Liver (tissue), 10 donors: ENCODE results near the gene EEFSEC. TPM values are rescaled to one million over a fixed set of nuclear protein-coding genes. Genes with fewer than 3 reads are reported as not detected.

Experiments
- DNase-seq: peaks from one replicate; pipeline ENCODE4 v3.0.0-alpha.2; 2017; ENCODE audit warnings: low spot score
- H3K27ac ChIP-seq, 2 donors: one replicate each; pipeline ENCODE4 v1.7.0; 2013; ENCODE audit warnings: inconsistent platforms in 2 of 2, low read length in 2 of 2, control low read depth in 1 of 2, low read depth in 1 of 2, mild to moderate bottlenecking in 1 of 2
- H3K27me3 ChIP-seq, 4 donors: one replicate each; pipeline versions ENCODE4 v1.6.1 to v1.7.0; 2013; ENCODE audit warnings: low read length in 3 of 4, inconsistent platforms in 1 of 4, mild to moderate bottlenecking in 1 of 4, moderate library complexity in 1 of 4; ENCODE audit not compliant: control insufficient read depth in 4 of 4, insufficient read depth in 4 of 4
- H3K36me3 ChIP-seq, 4 donors: one replicate each; pipeline versions ENCODE4 v1.6.1 to v1.7.0; 2013; ENCODE audit warnings: low read length in 3 of 4, mild to moderate bottlenecking in 3 of 4, low read depth in 1 of 4, moderate library complexity in 1 of 4; ENCODE audit not compliant: control insufficient read depth in 4 of 4, insufficient read depth in 3 of 4
- H3K4me1 ChIP-seq, 4 donors: one replicate each; pipeline versions ENCODE4 v1.6.1 to v1.7.0; 2013; ENCODE audit warnings: low read length in 3 of 4, mild to moderate bottlenecking in 3 of 4, moderate library complexity in 1 of 4; ENCODE audit not compliant: control insufficient read depth in 4 of 4, insufficient read depth in 4 of 4
- H3K4me3 ChIP-seq, 3 donors: one replicate each; pipeline versions ENCODE4 v1.6.1 to v1.7.0; 2013; ENCODE audit warnings: low read length in 3 of 3, control low read depth in 1 of 3, low read depth in 1 of 3, mild to moderate bottlenecking in 1 of 3
- H3K9ac ChIP-seq, 2 donors: one replicate each; pipeline ENCODE4 v1.7.0; 2013; ENCODE audit warnings: low read length in 2 of 2, mild to moderate bottlenecking in 2 of 2, moderate library complexity in 2 of 2, control low read depth in 1 of 2, low read depth in 1 of 2
- H3K9me3 ChIP-seq, 4 donors: one replicate each; pipeline versions ENCODE4 v1.6.1 to v1.7.0; 2013; ENCODE audit warnings: low read length in 3 of 4; ENCODE audit not compliant: control insufficient read depth in 4 of 4
- GABPA ChIP-seq, 2 donors: IDR thresholded peaks in 1 of 2; conservative IDR thresholded peaks in 1 of 2; 2 replicates each; pipeline ENCODE4 v1.6.1; 2016; ENCODE audit warnings: antibody characterized with exemption in 2 of 2, mild to moderate bottlenecking in 1 of 2, moderate library complexity in 1 of 2
- HNF4A ChIP-seq, 2 donors: conservative IDR thresholded peaks; 2 replicates each; pipeline ENCODE4 v1.6.1; 2016; ENCODE audit warnings: antibody characterized with exemption in 2 of 2, mild to moderate bottlenecking in 2 of 2
- HNF4G ChIP-seq: IDR thresholded peaks from 2 replicates; pipeline ENCODE4 v1.6.1; 2016; ENCODE audit warnings: antibody characterized with exemption
- JUND ChIP-seq, 2 donors: IDR thresholded peaks; 2 replicates each; pipeline ENCODE4 v1.6.1; 2016; ENCODE audit warnings: antibody characterized with exemption in 2 of 2
- TAF1 ChIP-seq: conservative IDR thresholded peaks from 2 replicates; pipeline ENCODE4 v1.6.1; 2016; ENCODE audit warnings: antibody characterized with exemption, mild to moderate bottlenecking
- WGBS: extraction: QIAGEN DNeasy Blood & Tissue Kit; methylation state at CpG from one replicate; pipeline ENCODE4 v1.1.7; 2013; 5-methylcytosine and 5-hydroxymethylcytosine counted together
- polyA plus RNA-seq, 2 donors: library from polyadenylated mRNA; stranded (reverse) in 1 of 2; unstranded in 1 of 2; fragments of 200-250 nt in 1 of 2; fragments of >200 nt in 1 of 2; fragmentation: Nextera tagmentation in 1 of 2; extraction: Ambion mirVana in 1 of 2; gene quantifications; one replicate each; pipeline versions ENCODE4 v1.2.1 to v1.2.3, GENCODE V29; 2013 to 2015
- small RNA-seq: library from RNA; depleted of rRNA; stranded (forward); fragments of <200 nt; gene quantifications from one replicate; pipeline ENCODE3, GENCODE V24; 2014
- total RNA-seq, 2 donors: library from RNA; depleted of rRNA; stranded (reverse); fragments of >200 nt; gene quantifications; one replicate each; pipeline ENCODE4 v1.2.3, GENCODE V29; 2014
- TF ChIP-seq, protein P1 (sequence below): IDR thresholded peaks from 2 replicates; pipeline ENCODE4 v1.6.1; 2016; ENCODE audit warnings: antibody characterized with exemption, mild to moderate bottlenecking
- TF ChIP-seq, protein P2 (sequence below): IDR thresholded peaks from 2 replicates; pipeline ENCODE4 v1.6.1; 2016; ENCODE audit warnings: antibody characterized with exemption
- TF ChIP-seq, protein P3 (sequence below): IDR thresholded peaks from 2 replicates; pipeline ENCODE4 v1.6.1; 2016; ENCODE audit warnings: antibody characterized with exemption
- TF ChIP-seq, protein P4 (sequence below): IDR thresholded peaks from 2 replicates; pipeline ENCODE4 v1.6.1; 2016; ENCODE audit warnings: antibody characterized with exemption
- donor health status: healthy.
- donor health status: healthy.
- donor health status: healthy.
- donor health status: healthy.
- donor health status: healthy.

Gene EEFSEC
- total and polyA plus RNA-seq, 4 donors, result 8.4 to 13.1 (median 10.7) TPM

DNA sequence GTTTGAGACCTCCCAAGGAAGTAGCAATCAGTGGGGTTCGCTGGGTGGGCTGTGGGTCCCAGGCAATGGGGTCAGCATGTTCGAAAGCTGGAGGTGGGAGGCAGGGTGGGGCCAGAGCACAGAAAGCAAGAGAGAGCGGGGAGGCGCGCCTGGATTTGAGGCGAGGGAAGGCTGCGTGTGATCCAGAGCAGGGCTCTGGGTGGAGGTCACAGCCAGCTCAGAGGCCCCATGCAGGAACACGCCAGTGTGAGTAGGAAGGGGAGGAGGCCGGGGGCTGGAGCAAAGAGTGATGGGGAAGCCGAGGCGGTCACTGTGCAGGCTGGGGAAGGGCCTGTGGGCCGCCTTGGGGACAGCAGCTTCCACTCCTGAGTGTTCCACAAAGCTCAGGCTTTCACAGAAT is 304.7 kb downstream of the EEFSEC start:
- 87% methylated on average over 12 of the region's 12 CpGs for WGBS
- no peak overlapping the region for H3K4me3 ChIP-seq
- TF ChIP-seq HNF4G (no peak), HNF4A (conservative IDR thresholded peaks at IDR 0.05) (no peak), TAF1 (no peak), JUND (IDR thresholded peaks at IDR 0.05) (no peak), GABPA (IDR thresholded peaks at IDR 0.05 in 1 of 2, conservative IDR thresholded peaks at IDR 0.05 in 1 of 2) (no peak)
- TF ChIP-seq, protein P1, sequence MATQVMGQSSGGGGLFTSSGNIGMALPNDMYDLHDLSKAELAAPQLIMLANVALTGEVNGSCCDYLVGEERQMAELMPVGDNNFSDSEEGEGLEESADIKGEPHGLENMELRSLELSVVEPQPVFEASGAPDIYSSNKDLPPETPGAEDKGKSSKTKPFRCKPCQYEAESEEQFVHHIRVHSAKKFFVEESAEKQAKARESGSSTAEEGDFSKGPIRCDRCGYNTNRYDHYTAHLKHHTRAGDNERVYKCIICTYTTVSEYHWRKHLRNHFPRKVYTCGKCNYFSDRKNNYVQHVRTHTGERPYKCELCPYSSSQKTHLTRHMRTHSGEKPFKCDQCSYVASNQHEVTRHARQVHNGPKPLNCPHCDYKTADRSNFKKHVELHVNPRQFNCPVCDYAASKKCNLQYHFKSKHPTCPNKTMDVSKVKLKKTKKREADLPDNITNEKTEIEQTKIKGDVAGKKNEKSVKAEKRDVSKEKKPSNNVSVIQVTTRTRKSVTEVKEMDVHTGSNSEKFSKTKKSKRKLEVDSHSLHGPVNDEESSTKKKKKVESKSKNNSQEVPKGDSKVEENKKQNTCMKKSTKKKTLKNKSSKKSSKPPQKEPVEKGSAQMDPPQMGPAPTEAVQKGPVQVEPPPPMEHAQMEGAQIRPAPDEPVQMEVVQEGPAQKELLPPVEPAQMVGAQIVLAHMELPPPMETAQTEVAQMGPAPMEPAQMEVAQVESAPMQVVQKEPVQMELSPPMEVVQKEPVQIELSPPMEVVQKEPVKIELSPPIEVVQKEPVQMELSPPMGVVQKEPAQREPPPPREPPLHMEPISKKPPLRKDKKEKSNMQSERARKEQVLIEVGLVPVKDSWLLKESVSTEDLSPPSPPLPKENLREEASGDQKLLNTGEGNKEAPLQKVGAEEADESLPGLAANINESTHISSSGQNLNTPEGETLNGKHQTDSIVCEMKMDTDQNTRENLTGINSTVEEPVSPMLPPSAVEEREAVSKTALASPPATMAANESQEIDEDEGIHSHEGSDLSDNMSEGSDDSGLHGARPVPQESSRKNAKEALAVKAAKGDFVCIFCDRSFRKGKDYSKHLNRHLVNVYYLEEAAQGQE, result no peak
- TF ChIP-seq, protein P2, sequence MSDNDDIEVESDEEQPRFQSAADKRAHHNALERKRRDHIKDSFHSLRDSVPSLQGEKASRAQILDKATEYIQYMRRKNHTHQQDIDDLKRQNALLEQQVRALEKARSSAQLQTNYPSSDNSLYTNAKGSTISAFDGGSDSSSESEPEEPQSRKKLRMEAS, result no peak
- TF ChIP-seq, protein P3, sequence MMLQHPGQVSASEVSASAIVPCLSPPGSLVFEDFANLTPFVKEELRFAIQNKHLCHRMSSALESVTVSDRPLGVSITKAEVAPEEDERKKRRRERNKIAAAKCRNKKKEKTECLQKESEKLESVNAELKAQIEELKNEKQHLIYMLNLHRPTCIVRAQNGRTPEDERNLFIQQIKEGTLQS, result no peak
- TF ChIP-seq, protein P4, sequence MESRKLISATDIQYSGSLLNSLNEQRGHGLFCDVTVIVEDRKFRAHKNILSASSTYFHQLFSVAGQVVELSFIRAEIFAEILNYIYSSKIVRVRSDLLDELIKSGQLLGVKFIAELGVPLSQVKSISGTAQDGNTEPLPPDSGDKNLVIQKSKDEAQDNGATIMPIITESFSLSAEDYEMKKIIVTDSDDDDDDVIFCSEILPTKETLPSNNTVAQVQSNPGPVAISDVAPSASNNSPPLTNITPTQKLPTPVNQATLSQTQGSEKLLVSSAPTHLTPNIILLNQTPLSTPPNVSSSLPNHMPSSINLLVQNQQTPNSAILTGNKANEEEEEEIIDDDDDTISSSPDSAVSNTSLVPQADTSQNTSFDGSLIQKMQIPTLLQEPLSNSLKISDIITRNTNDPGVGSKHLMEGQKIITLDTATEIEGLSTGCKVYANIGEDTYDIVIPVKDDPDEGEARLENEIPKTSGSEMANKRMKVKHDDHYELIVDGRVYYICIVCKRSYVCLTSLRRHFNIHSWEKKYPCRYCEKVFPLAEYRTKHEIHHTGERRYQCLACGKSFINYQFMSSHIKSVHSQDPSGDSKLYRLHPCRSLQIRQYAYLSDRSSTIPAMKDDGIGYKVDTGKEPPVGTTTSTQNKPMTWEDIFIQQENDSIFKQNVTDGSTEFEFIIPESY, result no peak
- no peak overlapping the region for H3K27ac ChIP-seq
- H3K27me3 ChIP-seq, result peaks cover 0 to 2% (median under 1%) of the 10 kb centered on the region in 4 donors
- H3K9ac ChIP-seq, result no peak overlapping the region
- no peaks in the 10 kb centered on the region for H3K4me1 ChIP-seq
- DNase-seq, result no peak
- no peaks in the 10 kb centered on the region for H3K36me3 ChIP-seq
- H3K9me3 ChIP-seq, result no peaks in the 10 kb centered on the region

Small RNAs within 50 kb of the gene (small RNA-seq; reads per million reads assigned to genes)
- not detected for gene RNU6-823P

Other genes with a start within 250 kb of the EEFSEC start
- under 1 TPM; 0.08 to 0.89 TPM for gene KBTBD12, start 238.2 kb upstream of the EEFSEC start, total RNA-seq
- gene KBTBD12, start 238.2 kb upstream of the EEFSEC start, polyA plus RNA-seq, result under 1 TPM in 1 of 2 donors, not detected in 1; 0.02 TPM
- 100 to 1,000 TPM in 1 of 2 donors, 10 to 100 TPM in 1; 80.4 to 295 TPM for gene SEC61A1, start 101.0 kb upstream of the EEFSEC start, total RNA-seq
- gene SEC61A1, start 101.0 kb upstream of the EEFSEC start, polyA plus RNA-seq, result 100 to 1,000 TPM in 1 of 2 donors, 10 to 100 TPM in 1; 90.8 to 203 TPM
- 10 to 100 TPM; 13.9 to 23.1 TPM for gene RUVBL1, start 29.7 kb upstream of the EEFSEC start, total RNA-seq
- gene RUVBL1, start 29.7 kb upstream of the EEFSEC start, polyA plus RNA-seq, result 10 to 100 TPM; 13.3 to 13.9 TPM